DMS114 treated with DMSO at 0.1 percent for 48 hours (cell line): ENCODE measurements around the gene LPCAT4.
"Not testable (repeated sequence)": the region's sequence is repeated elsewhere in the genome, so short reads cannot be mapped to it uniquely, and the experiment has no call there.

ENCODE experiments used
- DNase-seq: peaks from one replicate; lab custom pipeline; 2025; ENCODE audit not compliant: unreplicated experiment; lab: John Stamatoyannopoulos, UW

Gene LPCAT4

DNA sequence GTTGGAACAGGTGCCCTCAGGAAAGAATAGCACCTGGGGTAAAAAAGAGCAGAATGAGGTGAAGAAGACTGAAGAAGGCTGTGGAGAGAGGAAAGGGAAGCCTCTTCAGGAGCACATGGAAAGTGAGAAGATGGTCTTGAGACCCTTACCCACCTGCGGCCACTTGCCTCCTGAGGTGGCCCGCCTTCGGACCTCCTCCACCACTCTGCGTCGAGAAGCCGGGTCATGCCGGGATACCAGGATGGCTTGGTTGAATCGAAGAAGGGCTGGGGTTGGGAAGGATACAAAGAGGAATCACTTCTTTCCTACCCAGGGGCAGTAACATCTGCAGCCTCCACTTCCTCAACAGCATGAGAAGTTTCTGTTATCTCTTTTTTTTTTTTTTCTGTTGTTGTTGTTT lies 3.0 kb downstream of the LPCAT4 start:
- DNase-seq = no peak

DNA sequence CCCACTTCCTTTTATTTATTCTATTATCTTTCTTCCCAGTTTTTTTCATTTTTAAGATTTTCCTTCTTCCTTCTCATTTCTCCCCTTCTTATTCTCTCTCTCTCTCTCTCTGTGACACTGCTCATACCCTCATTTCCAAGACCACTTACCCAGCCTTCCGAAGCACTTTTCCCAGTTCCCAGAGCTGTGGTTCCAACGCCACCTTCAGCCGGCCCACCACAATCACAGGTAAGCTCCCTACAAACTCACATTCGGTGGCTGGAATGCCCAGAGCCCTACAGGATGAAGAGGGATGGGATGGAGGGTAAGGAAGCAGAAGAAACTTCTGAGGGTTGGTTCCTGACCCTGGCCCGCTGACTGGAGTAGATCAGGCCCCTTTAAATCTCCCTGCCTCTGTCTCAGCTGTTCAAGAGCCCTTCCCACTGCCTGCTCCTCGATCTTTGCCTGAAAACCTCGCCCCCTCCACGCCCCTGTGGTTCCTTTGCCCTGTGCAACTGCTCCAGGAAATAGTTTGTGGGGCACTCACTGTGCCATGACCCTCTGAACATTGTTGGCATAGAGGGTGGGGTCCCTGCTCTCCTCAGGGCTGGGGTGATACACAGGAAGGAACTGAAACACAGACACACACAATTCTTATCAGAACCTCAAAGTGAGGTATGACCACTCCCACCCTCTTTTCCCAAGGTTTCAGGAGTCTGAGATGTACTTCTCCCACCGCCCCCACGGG lies 4.8 kb downstream of the LPCAT4 start:
- no peak for DNase-seq

DNA sequence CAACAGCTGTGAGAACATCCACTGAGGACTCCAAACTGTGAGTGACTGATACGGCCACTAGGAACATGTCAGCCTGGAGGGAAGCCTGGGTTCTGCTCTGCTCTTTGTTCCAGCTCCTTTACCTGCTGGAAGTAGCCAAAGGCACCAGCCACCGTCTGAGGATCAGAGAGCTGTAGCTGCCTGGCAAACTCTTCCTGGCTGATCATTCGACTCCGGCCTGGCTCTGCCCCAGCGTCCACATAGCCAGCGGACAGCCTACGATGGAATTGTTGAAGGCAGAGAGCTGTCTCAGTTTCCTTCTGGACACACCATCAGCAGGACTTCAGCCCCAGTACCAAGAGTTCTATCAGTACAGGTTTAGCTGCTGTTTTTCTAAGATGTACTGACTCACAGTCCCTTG lies 5.7 kb downstream of the LPCAT4 start:
- DNase-seq = no peak

DNA sequence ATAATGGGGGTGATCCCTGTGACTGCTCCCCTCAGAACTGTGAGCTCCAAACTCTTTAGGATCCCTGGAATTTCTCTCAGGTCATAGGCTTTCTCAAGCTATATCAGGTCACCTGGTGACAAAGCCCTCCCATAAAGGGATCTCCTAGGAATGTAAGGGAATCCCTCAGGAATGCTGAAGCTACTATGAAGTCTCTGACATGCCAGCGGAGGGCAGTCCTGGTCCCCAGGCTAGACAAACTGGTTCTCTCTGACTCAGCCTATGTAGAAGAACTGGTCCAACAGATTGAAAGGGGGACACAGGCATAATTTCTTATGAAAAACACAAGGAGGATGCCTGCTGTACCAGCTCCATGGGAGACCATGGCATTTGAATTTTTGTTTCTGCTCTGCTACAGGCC lies 6.7 kb downstream of the LPCAT4 start:
- DNase-seq = no peak

DNA sequence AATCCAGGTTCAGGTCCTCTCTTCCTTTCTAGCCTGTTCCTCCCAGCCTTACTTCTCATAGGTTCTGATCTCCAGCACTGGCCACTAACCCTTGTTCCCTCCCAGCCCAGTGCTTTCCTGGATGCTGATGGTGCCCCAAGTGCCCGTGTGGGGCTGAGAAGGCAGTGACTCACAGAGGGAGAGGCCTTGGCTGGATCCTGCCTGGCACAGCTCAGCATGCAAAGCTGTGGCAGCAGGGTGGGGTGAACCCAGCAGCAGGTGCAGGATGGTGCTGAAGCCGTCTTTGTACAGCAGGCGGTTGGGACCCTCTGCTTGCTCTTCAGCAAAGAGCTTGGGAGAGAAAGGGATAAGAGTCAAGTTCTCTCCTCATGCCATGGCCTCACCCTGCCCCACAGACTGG lies 7.6 kb downstream of the LPCAT4 start:
- no peak for DNase-seq

DNA sequence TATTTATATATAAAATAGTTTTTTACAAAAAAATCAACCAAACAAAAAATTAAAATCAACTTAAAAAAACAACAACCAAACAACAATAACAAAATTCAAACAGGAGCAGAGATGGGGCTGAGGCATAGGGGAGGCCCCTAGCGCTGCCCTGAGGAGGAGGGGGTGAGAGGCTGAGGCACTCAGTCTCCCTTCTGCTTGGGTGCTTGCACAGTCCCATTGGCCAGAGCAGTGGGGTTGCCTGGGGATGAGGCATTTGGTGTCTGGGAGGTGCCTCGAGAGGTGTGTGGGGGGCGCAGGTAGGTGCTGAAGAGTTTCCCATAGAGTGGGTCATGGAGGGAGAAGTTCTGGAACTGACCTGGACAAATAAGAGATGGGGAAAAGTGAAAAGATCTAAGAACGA lies 8.0 kb downstream of the LPCAT4 start:
- DNase-seq = no peak

DNA sequence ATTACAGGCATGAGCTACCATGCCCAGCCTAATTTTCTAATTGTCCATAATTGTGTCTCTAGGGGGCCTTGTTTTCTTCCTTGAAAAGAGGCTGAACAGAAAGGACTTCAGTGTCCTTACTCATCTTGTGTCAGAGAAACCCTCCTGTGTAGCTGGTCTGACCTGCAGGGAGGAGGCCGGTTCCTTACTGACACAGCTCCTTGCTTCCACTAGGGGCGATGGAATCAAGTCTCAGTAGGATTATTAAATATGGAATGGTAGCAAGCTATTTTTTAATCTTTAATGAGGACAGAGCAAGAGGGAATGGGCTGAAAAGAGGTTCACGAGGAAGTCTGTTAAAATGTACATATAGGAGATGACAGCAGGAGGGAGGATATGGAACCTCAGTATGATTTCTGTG lies 8.6 kb downstream of the LPCAT4 start:
- DNase-seq = peak; percentile 14

DNA sequence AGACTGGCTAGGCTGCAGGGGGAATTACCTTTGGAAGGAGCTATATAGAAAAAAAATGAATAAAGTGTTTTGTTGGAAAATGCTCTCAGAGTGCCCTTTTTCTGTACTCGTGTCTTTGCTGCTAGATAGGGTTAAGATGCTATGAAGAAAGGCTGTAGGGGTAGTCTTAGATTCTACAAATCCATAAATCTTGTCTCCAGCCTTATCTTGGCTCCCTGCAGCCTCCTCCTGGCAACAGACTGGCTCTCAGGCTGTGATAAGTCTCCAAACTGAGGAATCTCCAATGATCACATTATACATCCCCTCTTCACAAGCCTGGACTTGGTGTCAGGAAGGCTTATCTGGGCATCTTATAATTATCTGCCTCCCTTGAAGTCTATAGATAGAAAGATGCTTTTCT lies 9.3 kb downstream of the LPCAT4 start:
- DNase-seq = no peak

DNA sequence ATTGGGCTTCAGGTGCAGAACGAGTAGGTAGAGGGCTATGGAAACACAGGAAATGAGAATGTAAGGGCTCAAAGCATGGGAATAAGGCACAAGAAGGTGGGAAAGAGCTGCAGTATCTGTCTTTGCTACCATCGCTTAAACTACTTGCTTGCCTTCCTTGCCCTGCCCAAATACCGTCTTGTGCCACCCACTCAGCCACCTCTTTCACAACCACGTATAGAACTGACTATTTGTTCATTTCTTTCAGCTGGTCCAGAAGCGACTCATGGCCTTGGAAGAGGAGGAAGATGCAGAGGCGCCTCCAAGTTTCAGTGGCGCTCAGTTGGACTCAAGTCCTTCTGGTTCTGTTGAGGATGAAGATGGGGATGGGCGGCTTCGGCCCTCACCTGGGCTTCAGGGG lies 11.8 kb downstream of the LPCAT4 start:
- no peak for DNase-seq

DNA sequence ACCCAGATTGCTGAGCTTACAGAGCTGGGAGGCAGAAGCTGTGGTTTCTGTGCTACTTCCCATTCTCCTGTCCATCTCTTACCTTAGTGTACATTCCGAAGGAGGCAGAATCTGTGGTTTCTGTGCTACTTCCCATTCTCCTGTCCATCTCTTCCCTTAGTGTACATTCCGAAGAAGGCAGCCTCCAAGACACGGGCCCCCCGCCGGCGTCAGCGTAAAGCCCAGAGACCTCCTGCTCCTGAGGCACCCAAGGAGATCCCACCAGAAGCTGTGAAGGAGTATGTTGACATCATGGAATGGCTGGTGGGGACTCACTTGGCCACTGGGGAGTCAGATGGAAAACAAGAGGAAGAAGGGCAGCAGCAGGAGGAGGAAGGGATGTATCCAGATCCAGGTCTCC lies 12.7 kb downstream of the LPCAT4 start:
- DNase-seq = no peak

DNA sequence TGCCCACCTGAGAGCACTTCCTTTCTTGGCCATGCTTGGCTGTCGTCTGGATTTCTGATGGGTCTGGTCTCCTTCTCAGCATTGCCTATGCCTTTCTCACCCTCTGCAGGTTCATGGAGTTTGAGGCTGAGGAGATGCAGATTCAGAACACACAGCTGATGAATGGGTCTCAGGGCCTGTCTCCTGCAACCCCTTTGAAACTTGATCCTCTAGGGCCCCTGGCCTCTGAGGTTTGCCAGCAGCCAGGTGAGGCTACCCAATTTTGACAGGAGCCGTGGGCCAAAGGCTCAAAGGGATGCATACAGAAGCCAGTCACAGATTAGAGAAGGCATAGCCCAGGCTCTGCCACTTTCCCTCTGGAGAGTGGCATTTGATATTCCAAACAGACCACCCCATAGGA lies 13.4 kb downstream of the LPCAT4 start:
- DNase-seq = no peak

DNA sequence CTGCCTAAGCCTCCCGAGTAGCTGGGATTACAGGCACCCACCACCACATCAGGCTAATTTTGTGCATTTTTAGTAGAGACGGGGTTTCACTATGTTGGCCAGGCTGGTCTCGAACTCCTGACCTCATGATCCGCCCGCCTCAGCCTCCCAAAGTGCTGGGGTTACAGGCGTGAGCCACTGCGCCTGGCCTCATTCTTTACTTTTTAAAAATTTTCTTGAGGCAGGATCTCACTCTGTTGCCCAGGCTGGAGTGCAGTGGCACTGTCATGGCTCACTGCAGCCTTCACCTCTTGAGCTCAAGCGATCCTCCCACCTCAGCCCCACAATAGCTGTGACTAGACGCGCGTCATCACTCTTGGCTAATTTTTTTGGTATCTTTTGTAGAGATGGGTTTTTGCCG lies 14.0 kb downstream of the LPCAT4 start:
- not testable (repeated sequence) for DNase-seq

DNA sequence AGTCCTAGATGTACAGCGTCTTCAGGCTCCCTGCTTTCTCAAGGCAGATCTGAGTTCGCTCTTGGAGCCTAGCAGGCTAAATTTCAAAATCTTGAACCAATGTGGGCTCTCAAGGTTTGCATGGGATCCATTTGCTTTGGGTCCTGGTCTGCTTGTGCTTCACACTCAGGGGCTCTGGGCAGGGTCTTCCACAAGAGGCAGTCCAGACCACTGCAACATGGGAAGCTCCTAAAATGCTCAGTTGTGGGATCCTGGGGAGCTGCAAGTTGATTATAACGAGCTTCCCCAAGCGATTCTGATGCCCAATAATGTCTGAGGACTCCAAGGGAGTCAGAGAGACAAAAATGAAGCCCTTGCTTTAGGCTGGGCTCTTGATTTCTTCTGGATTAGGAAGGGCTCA lies 17.2 kb downstream of the LPCAT4 start:
- DNase-seq = no peak

DNA sequence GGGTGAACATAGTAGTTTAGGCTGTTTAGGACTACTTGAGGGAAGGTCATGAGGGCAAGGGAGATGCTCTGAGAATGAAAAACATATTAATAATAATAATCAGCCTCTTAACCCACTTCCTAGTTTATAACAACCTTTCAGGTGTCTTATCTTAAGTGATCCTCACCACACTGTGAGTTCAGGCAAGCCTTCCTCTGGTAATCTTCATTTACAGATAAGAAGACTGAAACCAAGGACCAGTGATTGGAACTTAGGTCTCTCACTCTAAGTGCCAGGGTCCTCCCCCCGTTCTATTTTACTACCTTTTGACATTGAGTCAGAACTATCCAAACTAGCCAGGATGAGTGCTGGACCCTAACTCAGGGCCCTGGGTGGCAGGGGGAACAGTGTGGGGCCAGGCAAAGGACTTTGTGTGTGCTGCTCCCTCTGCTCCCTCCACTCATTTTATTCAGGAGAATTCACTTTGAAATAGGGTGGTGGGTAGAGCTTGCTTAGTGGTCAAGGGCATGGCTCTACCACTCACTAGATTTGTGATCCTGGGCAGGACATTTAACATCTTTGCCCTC lies 18.2 kb downstream of the LPCAT4 start:
- no peak for DNase-seq

DNA sequence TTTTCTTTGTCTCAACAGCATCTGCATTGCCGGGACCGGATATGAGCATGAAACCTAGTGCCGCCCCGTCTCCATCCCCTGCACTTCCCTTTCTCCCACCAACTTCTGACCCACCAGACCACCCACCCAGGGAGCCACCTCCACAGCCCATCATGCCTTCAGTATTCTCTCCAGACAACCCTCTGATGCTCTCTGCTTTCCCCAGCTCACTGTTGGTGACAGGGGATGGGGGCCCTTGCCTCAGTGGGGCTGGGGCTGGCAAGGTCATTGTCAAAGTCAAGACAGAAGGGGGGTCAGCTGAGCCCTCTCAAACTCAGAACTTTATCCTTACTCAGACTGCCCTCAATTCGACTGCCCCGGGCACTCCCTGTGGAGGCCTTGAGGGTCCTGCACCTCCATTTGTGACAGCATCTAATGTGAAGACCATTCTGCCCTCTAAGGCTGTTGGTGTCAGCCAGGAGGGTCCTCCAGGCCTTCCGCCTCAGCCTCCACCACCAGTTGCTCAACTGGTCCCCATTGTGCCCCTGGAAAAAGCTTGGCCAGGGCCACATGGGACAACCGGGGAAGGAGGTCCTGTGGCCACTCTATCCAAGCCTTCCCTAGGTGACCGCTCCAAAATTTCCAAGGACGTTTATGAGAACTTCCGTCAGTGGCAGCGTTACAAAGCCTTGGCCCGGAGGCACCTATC lies 18.9 kb downstream of the LPCAT4 start:
- no peak for DNase-seq

DNA sequence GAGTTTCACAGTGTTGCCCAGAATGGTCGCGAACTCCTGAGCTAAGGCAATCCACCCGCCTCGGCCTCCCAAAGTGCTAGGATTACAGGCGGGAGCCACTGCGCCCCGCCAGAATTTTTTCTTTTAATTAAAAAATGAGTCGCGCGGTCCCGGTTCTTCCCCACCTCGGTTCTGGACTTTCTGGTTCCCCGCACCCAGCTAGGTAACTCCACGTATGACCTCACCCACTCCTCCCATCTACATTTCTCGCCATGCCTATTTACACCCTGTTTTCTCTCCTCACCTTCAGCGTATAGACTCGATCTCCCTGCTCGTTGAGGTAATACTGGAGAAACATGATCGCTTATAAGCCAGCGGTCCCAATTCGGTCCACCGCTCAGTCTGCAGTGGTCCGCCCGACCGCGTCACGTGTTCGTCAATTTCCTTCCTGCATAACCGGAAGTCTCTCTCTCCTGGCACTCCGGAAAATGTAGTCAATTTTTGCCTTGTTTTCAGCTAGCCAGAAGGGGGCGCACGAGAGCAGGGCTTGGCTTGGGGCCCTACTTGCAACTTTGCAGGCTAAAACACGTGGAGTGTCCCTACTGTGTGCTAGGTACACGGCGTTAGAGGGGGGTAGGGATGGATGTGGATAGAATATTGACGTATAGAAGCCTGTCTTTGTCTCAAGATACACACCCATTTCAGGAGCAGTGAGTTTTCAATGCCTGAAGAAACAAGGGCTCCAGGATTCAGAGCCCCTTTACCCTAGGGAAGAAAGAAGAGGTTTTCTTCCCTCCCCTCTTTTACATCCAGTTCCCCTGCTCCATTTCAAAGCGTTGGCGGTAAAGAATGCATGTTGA lies 24.0 kb downstream of the LPCAT4 start, which contains the start of the genes NOP10 and NUTM1:
NOP10 (minus strand) TSS at position 400 of the 839 bp plus-strand sequence; CDS start at position 337, 63 bp downstream.
NUTM1 (plus strand) TSS at position 579 of the 839 bp plus-strand sequence. CDS start 382 bp downstream, outside the sequence.
- peak; percentile 90 for DNase-seq

DNA sequence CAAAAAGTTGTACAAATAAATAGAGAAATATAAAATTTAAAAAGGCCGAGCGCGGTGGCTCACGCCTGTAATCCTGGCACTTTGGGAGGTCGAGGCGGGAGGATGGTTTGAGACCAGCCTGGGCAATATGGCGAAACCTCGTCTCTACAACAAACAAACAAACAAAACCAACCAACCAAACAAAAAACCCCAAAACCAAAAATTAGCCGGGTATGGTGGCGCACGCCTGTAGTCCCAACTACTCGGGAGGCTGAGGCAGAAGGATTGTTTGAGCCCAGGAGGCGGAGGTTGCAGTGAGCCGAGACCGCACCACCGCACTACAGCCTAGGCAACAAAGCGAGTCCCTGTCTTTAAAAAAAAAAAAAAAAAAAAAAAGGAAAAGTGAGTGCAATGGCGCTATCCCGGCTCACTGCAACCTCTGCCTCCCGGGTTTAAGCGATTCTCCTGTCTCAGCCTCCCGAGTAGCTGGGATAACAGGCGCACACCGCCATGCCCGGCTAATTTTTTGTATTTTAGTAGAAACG lies 24.7 kb downstream of the LPCAT4 start:
- not testable (repeated sequence) for DNase-seq

DNA sequence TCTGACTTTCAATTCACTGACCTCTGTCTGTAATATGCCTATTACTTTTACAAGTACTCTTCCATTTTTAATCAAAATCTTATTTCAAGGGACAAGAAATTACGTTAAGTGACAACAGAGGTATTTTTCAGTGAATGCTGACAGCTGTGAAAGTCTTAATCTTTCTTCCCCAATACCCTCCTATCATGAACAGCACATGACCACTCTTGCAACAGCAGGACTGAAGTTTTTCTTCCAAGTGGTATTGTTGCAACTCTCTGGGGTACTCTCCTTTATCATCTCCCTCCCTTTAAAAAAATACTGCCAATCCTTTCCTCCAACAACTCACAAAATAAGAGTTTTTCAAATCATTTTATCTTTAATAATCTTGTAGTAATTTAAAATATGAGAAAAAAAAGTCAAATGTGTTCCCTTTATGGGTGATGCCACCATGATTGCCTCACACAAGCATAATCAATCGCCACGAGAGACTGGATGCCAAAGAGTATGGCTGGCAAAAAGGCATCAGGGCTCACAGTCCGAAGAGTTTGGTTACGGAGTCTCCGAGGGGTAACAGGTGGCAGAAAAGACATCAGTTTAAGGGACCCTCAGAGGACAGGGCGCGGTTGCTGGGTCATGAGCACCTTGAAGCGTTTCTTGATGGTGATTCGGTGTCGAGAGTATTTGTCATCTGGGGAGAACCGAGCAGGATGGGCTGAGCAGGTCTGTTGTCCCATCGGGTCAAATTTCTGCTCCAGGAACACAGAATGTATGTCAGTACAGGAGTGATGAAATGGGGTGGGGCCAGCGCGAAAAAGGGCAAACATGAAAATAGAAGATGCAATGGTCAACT lies 25.4 kb downstream of the LPCAT4 start:
- no peak for DNase-seq

DNA sequence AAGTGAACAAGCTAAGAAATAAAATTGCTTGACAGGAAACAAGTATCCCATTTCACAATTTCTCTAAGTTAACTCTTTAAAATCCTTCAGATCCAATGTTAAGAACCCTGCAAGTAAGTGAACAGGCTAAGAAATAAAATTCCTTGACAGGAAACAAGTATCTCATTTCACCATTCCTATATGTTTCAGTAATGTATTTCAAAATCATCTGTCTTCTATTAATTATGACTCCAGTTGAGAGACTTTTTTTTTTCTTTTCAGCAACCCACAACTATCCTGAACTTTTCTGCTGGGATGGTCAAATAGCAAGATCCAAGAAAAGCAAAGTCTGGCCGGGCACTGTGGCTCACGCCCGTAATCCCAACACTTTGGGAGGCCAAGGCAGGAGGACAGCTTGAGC lies 27.1 kb downstream of the LPCAT4 start:
- DNase-seq = no peak

DNA sequence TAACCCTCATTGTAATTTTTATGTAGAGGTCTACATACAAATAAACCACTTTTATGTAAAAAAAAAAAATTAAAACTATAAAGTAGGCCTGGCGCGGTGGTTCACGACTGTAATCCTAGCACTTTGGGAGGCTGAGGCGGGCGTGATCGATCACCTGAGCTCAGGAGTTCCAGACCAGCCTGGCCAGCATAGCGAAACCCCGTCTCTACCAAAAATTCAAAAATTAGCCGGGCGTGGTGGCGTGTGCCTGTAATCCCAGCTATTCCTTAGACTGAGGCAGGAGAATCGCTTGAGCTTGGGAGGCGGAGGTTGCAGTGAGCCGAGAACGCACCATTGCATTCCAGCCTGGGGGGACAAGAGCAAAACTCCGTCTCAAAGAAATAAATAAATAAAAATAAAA lies 28.6 kb downstream of the LPCAT4 start:
- DNase-seq = no peak
